ENCODE measurements around the gene ANAPC15. TPM values are rescaled to one million over a fixed set of nuclear protein-coding genes. Genes with fewer than 3 reads are reported as not detected.

The ANAPC15 gene
- total and polyA plus RNA-seq, 2 of the 13 experiments (the other 11 are each of a cell fraction or from before 2014, with no cell fraction given), result 18.8 to 25.7 TPM

DNA sequence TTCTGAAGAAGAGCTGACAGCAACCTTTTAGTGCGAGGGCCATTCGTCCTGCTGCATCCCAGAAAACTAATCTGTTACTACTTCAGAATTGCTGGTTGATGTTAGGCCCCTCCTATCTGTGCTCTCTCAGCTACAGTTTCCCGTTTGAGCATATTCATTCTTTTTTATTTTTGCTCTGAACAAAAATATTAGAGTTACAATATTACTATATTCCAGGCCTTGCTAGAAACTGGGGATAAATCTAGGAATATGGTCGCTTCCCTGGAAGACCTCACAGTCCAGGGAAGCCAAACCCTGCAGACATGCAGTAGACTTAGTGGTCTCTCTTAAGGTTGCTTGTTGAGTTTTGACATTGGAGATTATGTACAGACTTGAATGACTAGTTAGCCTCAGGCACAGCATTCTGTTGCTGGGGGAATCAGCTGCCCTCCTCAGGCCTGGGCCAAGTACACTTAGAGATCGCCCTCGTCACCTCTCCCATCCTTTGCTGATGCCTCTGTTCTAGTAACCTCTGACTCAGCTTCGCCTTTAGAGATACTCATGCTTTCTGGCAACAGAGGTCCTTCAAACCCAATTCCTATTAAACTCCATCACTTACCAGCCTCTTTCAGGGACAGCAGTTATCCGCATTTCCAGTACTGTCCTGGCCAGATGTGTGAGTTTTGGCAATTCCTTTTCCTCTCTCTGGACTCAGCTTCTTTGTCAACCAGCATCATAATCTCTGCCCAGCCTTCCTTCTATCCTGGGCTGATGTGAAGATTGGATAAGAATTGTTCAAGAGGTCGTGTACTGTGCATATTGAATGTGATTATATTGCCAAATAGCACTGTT, 698 bp upstream of the ANAPC15 start (continued):
- TF ChIP-seq, protein P1, sequence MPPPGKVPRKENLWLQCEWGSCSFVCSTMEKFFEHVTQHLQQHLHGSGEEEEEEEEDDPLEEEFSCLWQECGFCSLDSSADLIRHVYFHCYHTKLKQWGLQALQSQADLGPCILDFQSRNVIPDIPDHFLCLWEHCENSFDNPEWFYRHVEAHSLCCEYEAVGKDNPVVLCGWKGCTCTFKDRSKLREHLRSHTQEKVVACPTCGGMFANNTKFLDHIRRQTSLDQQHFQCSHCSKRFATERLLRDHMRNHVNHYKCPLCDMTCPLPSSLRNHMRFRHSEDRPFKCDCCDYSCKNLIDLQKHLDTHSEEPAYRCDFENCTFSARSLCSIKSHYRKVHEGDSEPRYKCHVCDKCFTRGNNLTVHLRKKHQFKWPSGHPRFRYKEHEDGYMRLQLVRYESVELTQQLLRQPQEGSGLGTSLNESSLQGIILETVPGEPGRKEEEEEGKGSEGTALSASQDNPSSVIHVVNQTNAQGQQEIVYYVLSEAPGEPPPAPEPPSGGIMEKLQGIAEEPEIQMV (CRISPR knock-in tag; IDR thresholded peaks at IDR 0.05; ENCODE audit: low read depth), result no peak
- TF ChIP-seq, protein P2, sequence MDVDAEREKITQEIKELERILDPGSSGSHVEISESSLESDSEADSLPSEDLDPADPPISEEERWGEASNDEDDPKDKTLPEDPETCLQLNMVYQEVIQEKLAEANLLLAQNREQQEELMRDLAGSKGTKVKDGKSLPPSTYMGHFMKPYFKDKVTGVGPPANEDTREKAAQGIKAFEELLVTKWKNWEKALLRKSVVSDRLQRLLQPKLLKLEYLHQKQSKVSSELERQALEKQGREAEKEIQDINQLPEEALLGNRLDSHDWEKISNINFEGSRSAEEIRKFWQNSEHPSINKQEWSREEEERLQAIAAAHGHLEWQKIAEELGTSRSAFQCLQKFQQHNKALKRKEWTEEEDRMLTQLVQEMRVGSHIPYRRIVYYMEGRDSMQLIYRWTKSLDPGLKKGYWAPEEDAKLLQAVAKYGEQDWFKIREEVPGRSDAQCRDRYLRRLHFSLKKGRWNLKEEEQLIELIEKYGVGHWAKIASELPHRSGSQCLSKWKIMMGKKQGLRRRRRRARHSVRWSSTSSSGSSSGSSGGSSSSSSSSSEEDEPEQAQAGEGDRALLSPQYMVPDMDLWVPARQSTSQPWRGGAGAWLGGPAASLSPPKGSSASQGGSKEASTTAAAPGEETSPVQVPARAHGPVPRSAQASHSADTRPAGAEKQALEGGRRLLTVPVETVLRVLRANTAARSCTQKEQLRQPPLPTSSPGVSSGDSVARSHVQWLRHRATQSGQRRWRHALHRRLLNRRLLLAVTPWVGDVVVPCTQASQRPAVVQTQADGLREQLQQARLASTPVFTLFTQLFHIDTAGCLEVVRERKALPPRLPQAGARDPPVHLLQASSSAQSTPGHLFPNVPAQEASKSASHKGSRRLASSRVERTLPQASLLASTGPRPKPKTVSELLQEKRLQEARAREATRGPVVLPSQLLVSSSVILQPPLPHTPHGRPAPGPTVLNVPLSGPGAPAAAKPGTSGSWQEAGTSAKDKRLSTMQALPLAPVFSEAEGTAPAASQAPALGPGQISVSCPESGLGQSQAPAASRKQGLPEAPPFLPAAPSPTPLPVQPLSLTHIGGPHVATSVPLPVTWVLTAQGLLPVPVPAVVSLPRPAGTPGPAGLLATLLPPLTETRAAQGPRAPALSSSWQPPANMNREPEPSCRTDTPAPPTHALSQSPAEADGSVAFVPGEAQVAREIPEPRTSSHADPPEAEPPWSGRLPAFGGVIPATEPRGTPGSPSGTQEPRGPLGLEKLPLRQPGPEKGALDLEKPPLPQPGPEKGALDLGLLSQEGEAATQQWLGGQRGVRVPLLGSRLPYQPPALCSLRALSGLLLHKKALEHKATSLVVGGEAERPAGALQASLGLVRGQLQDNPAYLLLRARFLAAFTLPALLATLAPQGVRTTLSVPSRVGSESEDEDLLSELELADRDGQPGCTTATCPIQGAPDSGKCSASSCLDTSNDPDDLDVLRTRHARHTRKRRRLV (CRISPR knock-in tag; IDR thresholded peaks at IDR 0.05), result no peak; the same call in 1 of the 2 replicates
- TF ChIP-seq, protein P3, sequence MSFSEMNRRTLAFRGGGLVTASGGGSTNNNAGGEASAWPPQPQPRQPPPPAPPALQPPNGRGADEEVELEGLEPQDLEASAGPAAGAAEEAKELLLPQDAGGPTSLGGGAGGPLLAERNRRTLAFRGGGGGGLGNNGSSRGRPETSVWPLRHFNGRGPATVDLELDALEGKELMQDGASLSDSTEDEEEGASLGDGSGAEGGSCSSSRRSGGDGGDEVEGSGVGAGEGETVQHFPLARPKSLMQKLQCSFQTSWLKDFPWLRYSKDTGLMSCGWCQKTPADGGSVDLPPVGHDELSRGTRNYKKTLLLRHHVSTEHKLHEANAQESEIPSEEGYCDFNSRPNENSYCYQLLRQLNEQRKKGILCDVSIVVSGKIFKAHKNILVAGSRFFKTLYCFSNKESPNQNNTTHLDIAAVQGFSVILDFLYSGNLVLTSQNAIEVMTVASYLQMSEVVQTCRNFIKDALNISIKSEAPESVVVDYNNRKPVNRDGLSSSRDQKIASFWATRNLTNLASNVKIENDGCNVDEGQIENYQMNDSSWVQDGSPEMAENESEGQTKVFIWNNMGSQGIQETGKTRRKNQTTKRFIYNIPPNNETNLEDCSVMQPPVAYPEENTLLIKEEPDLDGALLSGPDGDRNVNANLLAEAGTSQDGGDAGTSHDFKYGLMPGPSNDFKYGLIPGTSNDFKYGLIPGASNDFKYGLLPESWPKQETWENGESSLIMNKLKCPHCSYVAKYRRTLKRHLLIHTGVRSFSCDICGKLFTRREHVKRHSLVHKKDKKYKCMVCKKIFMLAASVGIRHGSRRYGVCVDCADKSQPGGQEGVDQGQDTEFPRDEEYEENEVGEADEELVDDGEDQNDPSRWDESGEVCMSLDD (CRISPR knock-in tag; IDR thresholded peaks at IDR 0.05; ENCODE audit: borderline replicate concordance), result no peak
- TF ChIP-seq ZC3H4 (CRISPR knock-in tag; IDR thresholded peaks at IDR 0.05; ENCODE audit: borderline replicate concordance) (peak; percentile 85; the same call in 1 of the 2 replicates), NR2C2 (CRISPR knock-in tag; IDR thresholded peaks at IDR 0.05; ENCODE audit: borderline replicate concordance) (no peak), KAT2B (IDR thresholded peaks at IDR 0.05; ENCODE audit: borderline replicate concordance, low read depth, low read length) (no peak), SIX1 (CRISPR knock-in tag; IDR thresholded peaks at IDR 0.05; ENCODE audit: borderline replicate concordance) (no peak), NFKBIZ (CRISPR knock-in tag; IDR thresholded peaks at IDR 0.05) (0 out of 2 replicates have a peak, but pooled peaks have one; percentile 7), ATF7-NPFF (CRISPR knock-in tag; IDR thresholded peaks at IDR 0.05; ENCODE audit: low read depth) (peak; percentile 40; the same call in 1 of the 2 replicates)
- TF ChIP-seq, protein P4, sequence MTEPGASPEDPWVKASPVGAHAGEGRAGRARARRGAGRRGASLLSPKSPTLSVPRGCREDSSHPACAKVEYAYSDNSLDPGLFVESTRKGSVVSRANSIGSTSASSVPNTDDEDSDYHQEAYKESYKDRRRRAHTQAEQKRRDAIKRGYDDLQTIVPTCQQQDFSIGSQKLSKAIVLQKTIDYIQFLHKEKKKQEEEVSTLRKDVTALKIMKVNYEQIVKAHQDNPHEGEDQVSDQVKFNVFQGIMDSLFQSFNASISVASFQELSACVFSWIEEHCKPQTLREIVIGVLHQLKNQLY (CRISPR knock-in tag; IDR thresholded peaks at IDR 0.05), result no peak
- TF ChIP-seq, protein P5, sequence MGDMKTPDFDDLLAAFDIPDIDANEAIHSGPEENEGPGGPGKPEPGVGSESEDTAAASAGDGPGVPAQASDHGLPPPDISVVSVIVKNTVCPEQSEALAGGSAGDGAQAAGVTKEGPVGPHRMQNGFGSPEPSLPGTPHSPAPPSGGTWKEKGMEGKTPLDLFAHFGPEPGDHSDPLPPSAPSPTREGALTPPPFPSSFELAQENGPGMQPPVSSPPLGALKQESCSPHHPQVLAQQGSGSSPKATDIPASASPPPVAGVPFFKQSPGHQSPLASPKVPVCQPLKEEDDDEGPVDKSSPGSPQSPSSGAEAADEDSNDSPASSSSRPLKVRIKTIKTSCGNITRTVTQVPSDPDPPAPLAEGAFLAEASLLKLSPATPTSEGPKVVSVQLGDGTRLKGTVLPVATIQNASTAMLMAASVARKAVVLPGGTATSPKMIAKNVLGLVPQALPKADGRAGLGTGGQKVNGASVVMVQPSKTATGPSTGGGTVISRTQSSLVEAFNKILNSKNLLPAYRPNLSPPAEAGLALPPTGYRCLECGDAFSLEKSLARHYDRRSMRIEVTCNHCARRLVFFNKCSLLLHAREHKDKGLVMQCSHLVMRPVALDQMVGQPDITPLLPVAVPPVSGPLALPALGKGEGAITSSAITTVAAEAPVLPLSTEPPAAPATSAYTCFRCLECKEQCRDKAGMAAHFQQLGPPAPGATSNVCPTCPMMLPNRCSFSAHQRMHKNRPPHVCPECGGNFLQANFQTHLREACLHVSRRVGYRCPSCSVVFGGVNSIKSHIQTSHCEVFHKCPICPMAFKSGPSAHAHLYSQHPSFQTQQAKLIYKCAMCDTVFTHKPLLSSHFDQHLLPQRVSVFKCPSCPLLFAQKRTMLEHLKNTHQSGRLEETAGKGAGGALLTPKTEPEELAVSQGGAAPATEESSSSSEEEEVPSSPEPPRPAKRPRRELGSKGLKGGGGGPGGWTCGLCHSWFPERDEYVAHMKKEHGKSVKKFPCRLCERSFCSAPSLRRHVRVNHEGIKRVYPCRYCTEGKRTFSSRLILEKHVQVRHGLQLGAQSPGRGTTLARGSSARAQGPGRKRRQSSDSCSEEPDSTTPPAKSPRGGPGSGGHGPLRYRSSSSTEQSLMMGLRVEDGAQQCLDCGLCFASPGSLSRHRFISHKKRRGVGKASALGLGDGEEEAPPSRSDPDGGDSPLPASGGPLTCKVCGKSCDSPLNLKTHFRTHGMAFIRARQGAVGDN (CRISPR knock-in tag; IDR thresholded peaks at IDR 0.05), result no peak
